ENCODE results near the gene IGSF3.

DNA sequence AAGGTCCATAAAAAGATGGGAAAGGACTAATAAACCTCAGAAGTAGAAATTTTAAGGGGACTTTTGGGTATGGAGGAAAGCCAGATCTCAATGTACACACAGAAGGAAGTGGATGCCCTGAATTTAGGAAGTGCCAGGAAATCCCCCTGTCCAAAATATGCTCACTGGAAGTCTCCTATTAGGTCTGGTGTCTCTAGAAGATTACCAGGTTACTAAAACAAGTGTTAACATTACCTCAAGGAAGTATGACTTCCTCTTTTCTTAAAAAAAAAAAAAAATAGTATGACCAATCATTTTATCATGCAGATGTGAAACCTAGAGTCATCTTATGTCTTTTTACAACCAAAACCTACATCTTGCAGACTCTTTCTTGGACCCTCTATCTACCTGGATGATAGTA lies 127.4 kb downstream of the IGSF3 start:
- TF ChIP-seq ZC3H10 (CRISPR knock-in tag; IDR thresholded peaks at IDR 0.05) (no peak), ISL1 (CRISPR knock-in tag; IDR thresholded peaks at IDR 0.05) (no peak), OSR1 (CRISPR knock-in tag; IDR thresholded peaks at IDR 0.05) (no peak), ZNF8 (CRISPR knock-in tag; IDR thresholded peaks at IDR 0.05) (no peak)
- TF ChIP-seq, protein P1, sequence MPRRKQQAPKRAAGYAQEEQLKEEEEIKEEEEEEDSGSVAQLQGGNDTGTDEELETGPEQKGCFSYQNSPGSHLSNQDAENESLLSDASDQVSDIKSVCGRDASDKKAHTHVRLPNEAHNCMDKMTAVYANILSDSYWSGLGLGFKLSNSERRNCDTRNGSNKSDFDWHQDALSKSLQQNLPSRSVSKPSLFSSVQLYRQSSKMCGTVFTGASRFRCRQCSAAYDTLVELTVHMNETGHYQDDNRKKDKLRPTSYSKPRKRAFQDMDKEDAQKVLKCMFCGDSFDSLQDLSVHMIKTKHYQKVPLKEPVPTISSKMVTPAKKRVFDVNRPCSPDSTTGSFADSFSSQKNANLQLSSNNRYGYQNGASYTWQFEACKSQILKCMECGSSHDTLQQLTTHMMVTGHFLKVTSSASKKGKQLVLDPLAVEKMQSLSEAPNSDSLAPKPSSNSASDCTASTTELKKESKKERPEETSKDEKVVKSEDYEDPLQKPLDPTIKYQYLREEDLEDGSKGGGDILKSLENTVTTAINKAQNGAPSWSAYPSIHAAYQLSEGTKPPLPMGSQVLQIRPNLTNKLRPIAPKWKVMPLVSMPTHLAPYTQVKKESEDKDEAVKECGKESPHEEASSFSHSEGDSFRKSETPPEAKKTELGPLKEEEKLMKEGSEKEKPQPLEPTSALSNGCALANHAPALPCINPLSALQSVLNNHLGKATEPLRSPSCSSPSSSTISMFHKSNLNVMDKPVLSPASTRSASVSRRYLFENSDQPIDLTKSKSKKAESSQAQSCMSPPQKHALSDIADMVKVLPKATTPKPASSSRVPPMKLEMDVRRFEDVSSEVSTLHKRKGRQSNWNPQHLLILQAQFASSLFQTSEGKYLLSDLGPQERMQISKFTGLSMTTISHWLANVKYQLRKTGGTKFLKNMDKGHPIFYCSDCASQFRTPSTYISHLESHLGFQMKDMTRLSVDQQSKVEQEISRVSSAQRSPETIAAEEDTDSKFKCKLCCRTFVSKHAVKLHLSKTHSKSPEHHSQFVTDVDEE (CRISPR knock-in tag; IDR thresholded peaks at IDR 0.05): no peak
- TF ChIP-seq, protein P2, sequence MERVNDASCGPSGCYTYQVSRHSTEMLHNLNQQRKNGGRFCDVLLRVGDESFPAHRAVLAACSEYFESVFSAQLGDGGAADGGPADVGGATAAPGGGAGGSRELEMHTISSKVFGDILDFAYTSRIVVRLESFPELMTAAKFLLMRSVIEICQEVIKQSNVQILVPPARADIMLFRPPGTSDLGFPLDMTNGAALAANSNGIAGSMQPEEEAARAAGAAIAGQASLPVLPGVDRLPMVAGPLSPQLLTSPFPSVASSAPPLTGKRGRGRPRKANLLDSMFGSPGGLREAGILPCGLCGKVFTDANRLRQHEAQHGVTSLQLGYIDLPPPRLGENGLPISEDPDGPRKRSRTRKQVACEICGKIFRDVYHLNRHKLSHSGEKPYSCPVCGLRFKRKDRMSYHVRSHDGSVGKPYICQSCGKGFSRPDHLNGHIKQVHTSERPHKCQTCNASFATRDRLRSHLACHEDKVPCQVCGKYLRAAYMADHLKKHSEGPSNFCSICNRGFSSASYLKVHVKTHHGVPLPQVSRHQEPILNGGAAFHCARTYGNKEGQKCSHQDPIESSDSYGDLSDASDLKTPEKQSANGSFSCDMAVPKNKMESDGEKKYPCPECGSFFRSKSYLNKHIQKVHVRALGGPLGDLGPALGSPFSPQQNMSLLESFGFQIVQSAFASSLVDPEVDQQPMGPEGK (CRISPR knock-in tag; IDR thresholded peaks at IDR 0.05; ENCODE audit: borderline replicate concordance): no peak
- TF ChIP-seq, protein P3, sequence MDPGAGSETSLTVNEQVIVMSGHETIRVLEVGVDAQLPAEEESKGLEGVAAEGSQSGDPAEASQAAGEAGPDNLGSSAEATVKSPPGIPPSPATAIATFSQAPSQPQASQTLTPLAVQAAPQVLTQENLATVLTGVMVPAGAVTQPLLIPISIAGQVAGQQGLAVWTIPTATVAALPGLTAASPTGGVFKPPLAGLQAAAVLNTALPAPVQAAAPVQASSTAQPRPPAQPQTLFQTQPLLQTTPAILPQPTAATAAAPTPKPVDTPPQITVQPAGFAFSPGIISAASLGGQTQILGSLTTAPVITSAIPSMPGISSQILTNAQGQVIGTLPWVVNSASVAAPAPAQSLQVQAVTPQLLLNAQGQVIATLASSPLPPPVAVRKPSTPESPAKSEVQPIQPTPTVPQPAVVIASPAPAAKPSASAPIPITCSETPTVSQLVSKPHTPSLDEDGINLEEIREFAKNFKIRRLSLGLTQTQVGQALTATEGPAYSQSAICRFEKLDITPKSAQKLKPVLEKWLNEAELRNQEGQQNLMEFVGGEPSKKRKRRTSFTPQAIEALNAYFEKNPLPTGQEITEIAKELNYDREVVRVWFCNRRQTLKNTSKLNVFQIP (CRISPR knock-in tag; IDR thresholded peaks at IDR 0.05; ENCODE audit: borderline replicate concordance, low read depth): no peak

All from SK-N-SH treated with all-trans-retinoic acid at 6 μM for 48 hours (cell line).